Left ventricle myocardium inferior (tissue), 1 donor: ENCODE results near the gene POLR3E. TPM values are rescaled to one million over a fixed set of nuclear protein-coding genes. Genes with fewer than 3 reads are reported as not detected.
"Not testable (repeated sequence)": the region's sequence is repeated elsewhere in the genome, so short reads cannot be mapped to it uniquely, and the experiment has no call there.

ENCODE experiments used
- DNase-seq: peaks from one replicate; pipeline ENCODE4 v3.0.0-alpha.2; 2020
- H3K27ac ChIP-seq: fragments of 200-600 bp; replicated peaks from 2 replicates; pipeline ENCODE4 v1.8.0; 2021
- H3K27me3 ChIP-seq: fragments of 200-600 bp; 2 replicates; pipeline ENCODE4 v1.8.0; 2021; ENCODE audit warnings: low read depth
- H3K36me3 ChIP-seq: fragments of 200-600 bp; 2 replicates; pipeline ENCODE4 v1.8.0; 2021
- H3K4me1 ChIP-seq: fragments of 200-600 bp; 2 replicates; pipeline ENCODE4 v1.8.0; 2021
- H3K4me3 ChIP-seq: fragments of 200-600 bp; 2 replicates; pipeline ENCODE4 v1.8.0; 2021; ENCODE audit warnings: mild to moderate bottlenecking, moderate library complexity
- H3K9me3 ChIP-seq: fragments of 200-600 bp; replicated peaks from 2 replicates; pipeline ENCODE4 v1.8.0; 2021
- intact Hi-C: fragments of 100-400 bp; cut with micrococcal nuclease; formaldehyde crosslinking; loops from one replicate; pipeline ENCODE4 v1.11.0; 2022
- total RNA-seq: library from RNA; stranded (reverse); fragmentation: NEBNext Ultra II Directional; extraction: Animal tissue kit (Norgen Biotek cat#: 25700); gene quantifications from one replicate; pipeline ENCODE4 v1.2.1, GENCODE V29; 2021
- TF ChIP-seq, protein P1 (sequence below): fragments of 200-600 bp; IDR thresholded peaks from 2 replicates; pipeline ENCODE4 v1.8.0; 2021; ENCODE audit warnings: antibody characterized with exemption, mild to moderate bottlenecking, borderline replicate concordance
- donor health status: DM: no; HTN: yes; CAD: no; lungs with severe emphysema.

POLR3E gene
- total RNA-seq, 1 donor from 2014 or later, result 38.4 TPM

DNA sequence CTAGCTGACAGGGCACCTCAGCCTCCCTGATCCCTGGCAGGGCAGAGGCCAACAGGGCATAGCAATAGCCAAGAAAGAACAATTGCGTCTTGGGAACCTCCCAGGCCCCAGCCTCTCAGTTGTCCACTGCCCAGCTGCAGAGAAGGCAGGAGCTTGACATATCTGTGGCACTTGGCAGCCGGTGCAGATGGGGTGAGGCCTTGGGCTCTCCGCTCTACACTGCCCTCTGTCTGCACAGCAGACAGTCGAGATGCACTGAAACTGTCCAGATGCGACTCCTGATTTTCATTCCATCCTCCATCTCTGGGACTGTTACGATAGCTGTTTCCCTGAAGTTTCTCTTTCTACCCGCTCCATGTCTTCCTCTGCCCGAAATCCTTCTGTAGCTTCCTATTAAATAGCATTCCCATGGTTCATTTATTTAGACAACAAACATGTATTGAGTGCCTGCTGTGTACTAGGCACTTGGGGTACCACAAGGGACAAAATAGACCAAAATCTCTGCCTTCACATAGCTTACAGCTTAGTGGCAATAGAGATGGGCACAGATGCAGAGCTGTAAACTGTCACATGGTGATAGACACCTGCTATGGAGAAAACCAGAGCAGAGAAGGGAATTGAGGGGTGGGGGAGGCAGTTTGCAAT lies 3.3 kb downstream of the POLR3E start:
- intact Hi-C loops, result no loop called here
- no peaks in the 10 kb centered on the region for H3K27me3 ChIP-seq
- peaks cover 46% of the 10 kb centered on the region for H3K4me1 ChIP-seq
- H3K36me3 ChIP-seq, result peaks cover 22% of the 10 kb centered on the region
- TF ChIP-seq, protein P1, sequence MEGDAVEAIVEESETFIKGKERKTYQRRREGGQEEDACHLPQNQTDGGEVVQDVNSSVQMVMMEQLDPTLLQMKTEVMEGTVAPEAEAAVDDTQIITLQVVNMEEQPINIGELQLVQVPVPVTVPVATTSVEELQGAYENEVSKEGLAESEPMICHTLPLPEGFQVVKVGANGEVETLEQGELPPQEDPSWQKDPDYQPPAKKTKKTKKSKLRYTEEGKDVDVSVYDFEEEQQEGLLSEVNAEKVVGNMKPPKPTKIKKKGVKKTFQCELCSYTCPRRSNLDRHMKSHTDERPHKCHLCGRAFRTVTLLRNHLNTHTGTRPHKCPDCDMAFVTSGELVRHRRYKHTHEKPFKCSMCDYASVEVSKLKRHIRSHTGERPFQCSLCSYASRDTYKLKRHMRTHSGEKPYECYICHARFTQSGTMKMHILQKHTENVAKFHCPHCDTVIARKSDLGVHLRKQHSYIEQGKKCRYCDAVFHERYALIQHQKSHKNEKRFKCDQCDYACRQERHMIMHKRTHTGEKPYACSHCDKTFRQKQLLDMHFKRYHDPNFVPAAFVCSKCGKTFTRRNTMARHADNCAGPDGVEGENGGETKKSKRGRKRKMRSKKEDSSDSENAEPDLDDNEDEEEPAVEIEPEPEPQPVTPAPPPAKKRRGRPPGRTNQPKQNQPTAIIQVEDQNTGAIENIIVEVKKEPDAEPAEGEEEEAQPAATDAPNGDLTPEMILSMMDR, result peak; percentile 75
- peak overlapping the region; percentile 1 for H3K27ac ChIP-seq
- H3K4me3 ChIP-seq, result no peak overlapping the region
- H3K9me3 ChIP-seq, result no peaks in the 10 kb centered on the region
- peak; percentile 59 for DNase-seq

DNA sequence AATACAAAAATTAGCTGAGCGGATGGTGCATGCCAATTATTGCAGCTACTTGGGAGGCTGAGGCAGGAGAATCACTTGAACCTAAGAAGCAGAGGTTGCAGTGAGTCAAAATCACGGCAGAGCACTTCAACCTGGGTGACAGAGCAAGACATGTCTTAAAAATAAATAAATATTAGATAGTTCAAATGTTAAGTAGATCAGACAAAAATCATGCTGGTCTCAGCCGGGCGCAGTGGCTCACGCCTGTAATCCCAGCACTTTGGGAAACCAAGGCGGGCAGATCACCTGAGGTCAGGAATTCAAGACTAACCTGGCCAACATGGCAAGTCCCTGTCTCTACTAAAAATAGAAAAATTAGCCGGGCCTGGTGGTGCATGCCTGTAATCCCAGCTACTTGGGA lies 4.2 kb downstream of the POLR3E start:
- H3K27ac ChIP-seq, H3K4me3 ChIP-seq, H3K9me3 ChIP-seq, DNase-seq, H3K27me3 ChIP-seq, intact Hi-C loops: not testable (repeated sequence)
- Histone ChIP-seq H3K4me1 (peaks cover 40% of the 10 kb centered on the region), H3K36me3 (peaks cover 29% of the 10 kb centered on the region)

DNA sequence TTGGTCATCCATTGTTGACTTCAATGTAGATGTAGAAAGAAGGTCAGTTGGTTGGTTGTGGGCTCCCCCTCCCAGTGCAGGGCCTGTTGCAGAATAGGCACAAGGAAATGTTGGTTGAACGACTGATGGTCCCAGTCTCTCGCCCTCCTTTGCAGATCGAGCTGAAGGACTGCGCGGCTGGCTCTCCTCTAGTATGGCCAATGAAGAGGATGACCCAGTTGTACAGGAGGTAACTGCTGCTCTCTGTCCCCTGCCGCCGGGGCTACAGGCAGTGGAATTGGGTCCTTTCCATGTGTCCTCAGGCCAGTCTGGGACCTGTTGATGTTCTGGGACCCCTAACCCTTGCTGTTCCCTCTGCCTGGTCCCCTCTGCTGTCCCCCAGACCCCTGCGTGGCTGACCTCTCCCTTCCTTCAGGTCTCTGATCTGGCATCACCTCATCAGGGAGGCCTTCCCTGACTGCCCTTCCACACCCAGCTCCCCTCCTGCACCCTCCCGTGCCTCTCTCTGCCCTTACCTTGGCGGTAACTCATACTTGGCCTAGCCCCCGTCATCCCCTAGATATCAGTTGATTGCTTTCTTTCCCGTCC lies 5.7 kb downstream of the POLR3E start:
- intact Hi-C loops, result no loop called here
- Histone ChIP-seq H3K9me3 (no peaks in the 10 kb centered on the region), H3K4me1 (peaks cover 30% of the 10 kb centered on the region), H3K27me3 (no peaks in the 10 kb centered on the region), H3K36me3 (peaks cover 44% of the 10 kb centered on the region), H3K27ac (no peak overlapping the region), H3K4me3 (no peak overlapping the region)
- TF ChIP-seq, protein P1, result no peak
- DNase-seq, result no peak

DNA sequence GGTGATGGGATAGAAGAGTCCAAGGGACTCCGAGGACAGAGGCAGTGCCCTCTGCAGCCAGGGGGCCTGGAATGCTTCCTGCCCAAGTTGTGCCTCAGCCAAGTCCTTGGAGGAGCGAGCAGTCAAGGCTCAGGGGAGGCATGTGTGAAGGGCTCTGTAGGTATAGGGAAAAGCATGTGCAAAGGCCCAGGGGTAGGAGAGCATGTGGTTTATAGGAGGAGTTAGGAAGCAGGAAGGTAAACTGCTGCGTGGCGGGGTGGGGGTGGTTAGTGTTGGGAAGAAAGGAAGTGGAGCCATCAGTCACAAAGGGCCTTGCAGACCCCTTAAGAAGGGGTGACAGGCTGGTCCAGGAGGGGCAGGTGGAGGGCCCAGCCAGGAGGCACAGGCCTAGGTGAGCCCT lies 7.2 kb downstream of the POLR3E start:
- H3K4me3 ChIP-seq, result no peak overlapping the region
- H3K9me3 ChIP-seq, result no peaks in the 10 kb centered on the region
- DNase-seq, result no peak
- peaks cover 59% of the 10 kb centered on the region for H3K36me3 ChIP-seq
- peaks cover 17% of the 10 kb centered on the region for H3K4me1 ChIP-seq
- H3K27me3 ChIP-seq, result no peaks in the 10 kb centered on the region
- TF ChIP-seq, protein P1, result no peak
- no peak overlapping the region for H3K27ac ChIP-seq
- intact Hi-C loops, result no loop called here

DNA sequence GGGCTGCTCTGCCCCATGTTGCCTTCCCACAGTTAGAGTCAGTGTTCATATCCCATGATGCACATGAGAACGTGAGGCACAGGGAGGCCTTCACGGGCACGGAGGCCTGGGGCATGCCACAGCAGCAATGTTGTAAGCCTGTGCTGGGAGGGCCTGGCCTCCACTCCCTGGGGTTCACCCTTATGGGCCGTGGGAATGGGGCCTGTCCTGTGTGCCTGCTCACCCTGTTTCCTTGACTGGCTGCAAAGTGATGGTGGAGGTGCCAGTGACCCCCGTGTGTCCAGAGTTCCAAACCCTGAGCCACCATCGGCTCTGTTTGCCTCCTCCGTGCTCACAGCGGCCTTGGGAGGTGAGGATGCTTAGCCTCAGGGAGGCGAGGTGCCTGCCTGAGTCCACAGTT lies 9.6 kb downstream of the POLR3E start:
- TF ChIP-seq, protein P1, result no peak
- Histone ChIP-seq H3K4me3 (no peak overlapping the region), H3K4me1 (no peaks in the 10 kb centered on the region), H3K36me3 (peaks cover 81% of the 10 kb centered on the region), H3K27me3 (no peaks in the 10 kb centered on the region), H3K27ac (no peak overlapping the region), H3K9me3 (no peaks in the 10 kb centered on the region)
- intact Hi-C loops, result no loop called here
- no peak for DNase-seq

DNA sequence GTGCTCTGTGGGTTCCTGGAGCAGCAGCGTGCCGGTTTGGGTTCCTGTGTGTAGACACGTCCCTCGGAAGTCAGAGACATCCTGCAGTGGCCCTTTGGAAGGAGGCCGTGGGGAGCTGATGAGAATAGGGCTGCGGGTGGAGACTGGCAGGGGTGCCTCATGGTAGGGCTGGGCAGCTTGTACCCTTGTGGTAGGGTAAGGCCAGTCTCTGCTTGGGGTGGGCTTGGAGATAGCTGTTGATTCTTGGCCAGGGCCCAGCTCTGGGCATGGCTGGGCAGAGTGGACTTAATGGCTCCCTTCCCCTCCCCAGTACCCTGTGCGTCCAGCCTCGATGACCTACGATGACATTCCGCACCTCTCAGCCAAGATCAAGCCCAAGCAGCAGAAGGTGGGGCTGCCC lies 10.6 kb downstream of the POLR3E start:
- H3K36me3 ChIP-seq, result peaks cover 85% of the 10 kb centered on the region
- intact Hi-C loops, result no loop called here
- H3K4me1 ChIP-seq, result no peaks in the 10 kb centered on the region
- DNase-seq, result no peak
- H3K9me3 ChIP-seq, result no peaks in the 10 kb centered on the region
- H3K27ac ChIP-seq, result no peak overlapping the region
- TF ChIP-seq, protein P1, result no peak
- H3K4me3 ChIP-seq, result no peak overlapping the region
- no peaks in the 10 kb centered on the region for H3K27me3 ChIP-seq
